ENCODE measurements around the gene PITPNC1.
"Not testable (repeated sequence)": the region's sequence is repeated elsewhere in the genome, so short reads cannot be mapped to it uniquely, and the experiment has no call there.

PITPNC1 gene

GRCh38 chr17:67461876-67462275 lies 84.8 kb downstream of the PITPNC1 start:
- DNase-seq (ENCODE audit: low read depth) = no peak

DNA sequence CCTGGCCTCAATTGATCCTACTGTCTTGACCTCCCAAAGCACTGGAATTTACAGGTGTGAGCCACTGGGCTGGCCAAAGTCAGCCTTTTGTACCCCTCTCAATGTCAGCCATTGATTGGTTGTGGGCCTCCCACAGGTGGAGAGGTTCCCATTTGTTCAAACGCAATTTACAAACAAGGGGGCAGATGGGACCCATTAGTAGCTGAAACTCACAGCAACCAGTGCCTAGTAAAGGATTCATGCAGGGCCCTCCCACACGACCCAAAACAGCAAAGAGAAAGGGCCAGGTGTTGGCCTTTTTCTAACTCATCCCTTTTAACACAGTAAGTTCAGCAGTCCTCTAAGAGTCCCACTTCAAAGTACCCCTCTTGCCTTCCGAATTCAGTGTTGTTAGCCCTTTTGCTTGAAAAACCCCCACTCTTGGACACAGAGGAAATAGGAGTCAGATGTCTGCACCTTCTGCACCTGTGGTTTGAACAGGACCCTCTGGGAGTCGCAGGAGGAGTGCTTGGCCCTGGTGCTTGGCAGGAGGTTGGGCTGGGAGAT lies 89.2 kb downstream of the PITPNC1 start:
- no peak for DNase-seq (ENCODE audit: low read depth)

DNA sequence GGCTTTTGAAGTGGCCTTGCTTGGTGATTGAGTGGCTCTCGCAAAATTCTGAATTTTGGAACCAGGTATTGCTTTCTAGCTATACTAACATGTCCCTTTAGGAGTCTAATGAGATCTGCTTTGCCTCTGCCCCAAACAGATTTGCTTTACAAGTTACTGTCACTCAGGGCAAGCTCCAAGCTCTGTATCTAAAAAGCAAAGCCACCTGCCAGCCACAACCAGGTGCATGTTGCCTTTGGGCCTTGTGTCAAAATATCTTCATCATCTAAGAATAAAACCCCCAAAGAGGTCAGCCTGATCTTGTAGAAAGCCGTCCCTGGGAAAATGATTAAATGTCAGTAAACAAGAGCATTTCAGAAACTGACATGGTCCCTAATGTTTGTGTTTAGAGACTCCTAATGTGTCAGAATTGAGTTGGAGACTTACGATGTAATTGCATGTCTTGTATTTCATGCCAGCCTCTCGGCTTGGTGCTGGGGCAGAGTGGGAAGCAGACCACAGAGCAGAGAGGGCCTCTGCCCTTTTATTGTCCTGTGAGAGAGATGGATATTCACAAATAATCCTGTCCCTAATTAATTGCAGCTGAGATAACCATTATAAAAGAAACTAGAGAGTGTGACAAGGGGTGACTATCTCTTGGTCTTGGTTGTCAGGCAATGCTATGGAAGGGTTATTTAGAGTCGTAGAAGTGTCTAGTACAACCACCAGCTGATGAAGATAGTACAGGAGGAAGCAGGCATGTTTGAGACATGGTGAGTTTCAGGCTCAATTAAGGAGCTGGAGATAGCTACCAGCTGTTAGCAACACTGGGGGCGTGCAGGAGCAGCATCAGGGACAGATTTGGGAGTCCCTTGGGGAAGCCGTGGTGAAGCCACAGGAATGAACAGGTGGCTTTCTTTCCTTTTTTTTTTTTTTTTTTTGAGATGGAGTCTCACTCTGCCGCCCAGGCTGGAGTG lies 90.7 kb downstream of the PITPNC1 start:
- no peak for DNase-seq (ENCODE audit: low read depth)

DNA sequence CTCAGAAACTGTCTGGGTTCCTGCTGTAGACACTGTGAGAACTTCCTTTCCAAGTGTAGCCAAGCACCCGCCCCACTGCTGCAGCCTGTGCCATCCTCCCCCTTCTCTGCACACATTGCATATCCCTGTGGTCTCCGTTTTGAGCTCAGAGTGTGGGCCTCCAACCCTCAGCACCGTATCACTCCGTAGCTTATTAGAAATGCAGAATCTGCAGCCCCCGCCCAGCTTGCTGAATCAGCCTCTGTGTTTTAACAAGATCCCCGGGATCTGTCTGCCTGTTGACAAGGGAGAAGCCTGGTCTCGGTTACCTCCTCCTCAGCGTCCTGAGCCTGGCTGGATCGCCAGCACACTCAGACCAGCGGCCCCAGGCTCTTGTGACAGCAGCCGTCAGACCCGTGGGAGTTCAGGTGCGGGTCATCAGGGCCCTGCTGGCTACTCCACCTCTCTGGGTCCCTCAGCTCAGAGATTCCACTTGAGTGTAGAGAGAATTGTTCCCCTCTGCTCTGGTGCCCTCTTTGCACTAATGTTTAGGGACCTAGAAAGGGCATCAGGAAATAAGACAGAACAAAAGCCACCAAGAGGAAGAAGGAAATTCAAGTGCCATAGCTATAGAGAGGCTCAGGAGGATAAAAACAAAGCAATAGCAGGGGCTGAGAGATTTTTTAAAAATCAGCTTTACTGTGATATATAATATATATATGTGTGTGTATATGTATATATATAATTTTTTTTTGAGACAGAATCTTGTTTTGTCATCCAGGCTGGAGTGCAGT lies 92.3 kb downstream of the PITPNC1 start:
- DNase-seq (ENCODE audit: low read depth) = no peak

GRCh38 chr17:67470163-67470562 lies 93.1 kb downstream of the PITPNC1 start:
- DNase-seq (ENCODE audit: low read depth) = no peak

DNA sequence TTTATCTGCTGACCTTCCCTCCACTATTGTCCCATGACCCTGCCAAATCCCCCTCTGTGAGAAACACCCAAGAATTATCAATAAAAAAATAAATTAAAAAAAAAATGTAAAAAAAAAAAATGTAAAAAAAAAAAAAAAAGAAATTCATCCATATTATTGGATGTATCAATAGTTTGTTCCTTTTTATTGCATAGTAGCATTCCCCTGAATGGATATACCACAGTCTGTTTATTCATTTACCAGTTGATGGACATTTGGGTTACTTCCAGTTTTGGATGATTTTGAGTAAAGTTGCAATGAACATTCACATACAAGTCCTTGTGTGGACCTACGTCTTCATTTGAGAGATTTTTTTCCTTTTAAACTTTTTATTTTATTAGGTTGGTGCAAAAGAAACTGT lies 94.0 kb downstream of the PITPNC1 start:
- no peak for DNase-seq (ENCODE audit: low read depth)

- not testable (repeated sequence) for DNase-seq (ENCODE audit: low read depth)
Observed at GRCh38 chr17:67472606-67473005, 95.5 kb downstream of the PITPNC1 start.

- DNase-seq (ENCODE audit: low read depth) = no peak
Observed at GRCh38 chr17:67474081-67474661, 97.1 kb downstream of the PITPNC1 start.

- peak; percentile 72 for DNase-seq (ENCODE audit: low read depth)
Observed at GRCh38 chr17:67475161-67475937, 98.3 kb downstream of the PITPNC1 start.

DNA sequence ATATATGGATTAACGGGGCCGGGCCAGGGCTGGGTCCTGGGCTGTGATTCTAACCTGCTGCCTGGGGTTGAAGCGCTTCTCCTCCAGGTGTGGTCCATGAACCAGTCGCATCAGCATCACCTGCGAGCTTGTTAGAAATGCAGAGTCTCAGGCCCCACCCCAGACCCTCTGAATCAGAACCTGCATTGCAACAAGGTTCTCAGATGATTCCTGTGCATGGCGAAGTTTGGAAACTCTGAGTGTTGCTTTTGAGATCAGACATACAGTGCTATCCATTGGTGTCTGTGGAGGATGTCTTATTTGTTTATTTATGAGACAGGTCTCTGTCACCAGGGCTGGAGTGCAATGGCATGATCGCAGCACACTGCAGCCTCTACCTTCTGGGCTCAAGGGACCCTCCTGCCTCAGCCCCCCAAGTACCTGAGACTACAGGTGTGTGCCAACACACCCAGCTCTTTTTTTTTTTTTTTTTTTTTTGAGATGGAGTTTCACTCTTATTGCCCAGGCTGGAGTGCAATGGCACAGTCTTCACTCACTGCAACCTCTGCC lies 99.8 kb downstream of the PITPNC1 start:
- DNase-seq (ENCODE audit: low read depth) = no peak

GRCh38 chr17:67477687-67478086 lies 100.6 kb downstream of the PITPNC1 start:
- no peak for DNase-seq (ENCODE audit: low read depth)

- DNase-seq (ENCODE audit: low read depth) = no peak
Observed at GRCh38 chr17:67478401-67479041, 101.4 kb downstream of the PITPNC1 start.

- DNase-seq (ENCODE audit: low read depth) = no peak
Observed at GRCh38 chr17:67479148-67479547, 102.1 kb downstream of the PITPNC1 start.

- DNase-seq (ENCODE audit: low read depth) = not testable (repeated sequence)
Observed at GRCh38 chr17:67480959-67481358, 103.9 kb downstream of the PITPNC1 start.

- DNase-seq (ENCODE audit: low read depth) = no peak
Observed at GRCh38 chr17:67481808-67482207, 104.7 kb downstream of the PITPNC1 start.

- no peak for DNase-seq (ENCODE audit: low read depth)
Observed at GRCh38 chr17:67482764-67483163, 105.7 kb downstream of the PITPNC1 start.

GRCh38 chr17:67484261-67484660 lies 107.2 kb downstream of the PITPNC1 start:
- DNase-seq (ENCODE audit: low read depth) = no peak

- DNase-seq (ENCODE audit: low read depth) = no peak
Observed at GRCh38 chr17:67485666-67486065, 108.6 kb downstream of the PITPNC1 start.

GRCh38 chr17:67487506-67487905 lies 110.4 kb downstream of the PITPNC1 start:
- no peak for DNase-seq (ENCODE audit: low read depth)

- DNase-seq (ENCODE audit: low read depth) = no peak
Observed at GRCh38 chr17:67488161-67488560, 111.1 kb downstream of the PITPNC1 start.

- DNase-seq (ENCODE audit: low read depth) = no peak
Observed at GRCh38 chr17:67488768-67489167, 111.7 kb downstream of the PITPNC1 start.

Data from activated T-helper 1 cell treated with Interleukin-2 at 50 U/mL for 16 hours (primary cell).